Nephron (organoid): ENCODE measurements around the gene AMIGO1.
A peak's percentile ranks its signal among the peaks of the same experiment; 100 is the strongest.

Experiments
- H3K27ac Mint-ChIP-seq, 3 experiments: 2 replicates each; pipeline ENCODE4 v1.8.0; 2020; ENCODE audit warnings: mixed read lengths in 3 of 3, mild to moderate bottlenecking in 2 of 3, moderate library complexity in 1 of 3
- H3K27me3 Mint-ChIP-seq: 2 replicates; pipeline ENCODE4 v1.8.0; 2021; ENCODE audit warnings: low read depth, mild to moderate bottlenecking, moderate library complexity, mixed read lengths
- H3K36me3 Mint-ChIP-seq: 2 replicates; pipeline ENCODE4 v1.8.0; 2020; ENCODE audit warnings: low read depth, mixed read lengths
- H3K4me1 Mint-ChIP-seq: 2 replicates; pipeline ENCODE4 v1.8.0; 2020; ENCODE audit warnings: mixed read lengths
- H3K4me3 Mint-ChIP-seq, 3 experiments: 2 replicates each; pipeline ENCODE4 v1.8.0; 2020; ENCODE audit warnings: mild to moderate bottlenecking in 3 of 3, mixed read lengths in 3 of 3, moderate library complexity in 2 of 3
- H3K9me3 Mint-ChIP-seq: 2 replicates; pipeline ENCODE4 v1.8.0; 2020; ENCODE audit warnings: mixed read lengths
- TF ChIP-seq, protein P1 (sequence below), 3 experiments: fragments of 200-600 bp; sonication (generic); IDR thresholded peaks; one replicate each; pipeline ENCODE4 v1.5.0; 2021; ENCODE audit warnings: antibody characterized with exemption in 3 of 3; ENCODE audit not compliant: unreplicated experiment in 3 of 3

AMIGO1 gene

DNA sequence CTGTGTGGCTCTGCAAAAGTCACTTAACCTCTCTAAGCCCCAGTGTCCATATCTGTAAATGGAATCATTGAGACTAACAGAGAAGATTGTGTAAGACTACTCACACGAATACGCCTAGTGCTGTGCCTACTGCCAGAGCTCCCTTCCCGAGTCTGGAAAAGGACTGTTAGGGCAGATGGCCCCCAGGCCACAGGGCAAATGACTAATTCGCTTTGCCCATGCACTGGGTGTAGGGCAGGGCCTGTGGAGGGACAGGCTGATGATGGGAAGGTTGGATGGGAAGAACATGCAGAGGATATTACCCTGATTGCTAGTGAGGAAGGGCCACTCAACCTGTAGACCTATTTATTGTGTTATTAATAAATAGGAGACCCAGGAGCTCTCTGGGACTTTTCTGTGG is 26.0 kb upstream of the AMIGO1 start:
- TF ChIP-seq, protein P1, sequence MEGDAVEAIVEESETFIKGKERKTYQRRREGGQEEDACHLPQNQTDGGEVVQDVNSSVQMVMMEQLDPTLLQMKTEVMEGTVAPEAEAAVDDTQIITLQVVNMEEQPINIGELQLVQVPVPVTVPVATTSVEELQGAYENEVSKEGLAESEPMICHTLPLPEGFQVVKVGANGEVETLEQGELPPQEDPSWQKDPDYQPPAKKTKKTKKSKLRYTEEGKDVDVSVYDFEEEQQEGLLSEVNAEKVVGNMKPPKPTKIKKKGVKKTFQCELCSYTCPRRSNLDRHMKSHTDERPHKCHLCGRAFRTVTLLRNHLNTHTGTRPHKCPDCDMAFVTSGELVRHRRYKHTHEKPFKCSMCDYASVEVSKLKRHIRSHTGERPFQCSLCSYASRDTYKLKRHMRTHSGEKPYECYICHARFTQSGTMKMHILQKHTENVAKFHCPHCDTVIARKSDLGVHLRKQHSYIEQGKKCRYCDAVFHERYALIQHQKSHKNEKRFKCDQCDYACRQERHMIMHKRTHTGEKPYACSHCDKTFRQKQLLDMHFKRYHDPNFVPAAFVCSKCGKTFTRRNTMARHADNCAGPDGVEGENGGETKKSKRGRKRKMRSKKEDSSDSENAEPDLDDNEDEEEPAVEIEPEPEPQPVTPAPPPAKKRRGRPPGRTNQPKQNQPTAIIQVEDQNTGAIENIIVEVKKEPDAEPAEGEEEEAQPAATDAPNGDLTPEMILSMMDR (IDR thresholded peaks at IDR 0.05; ENCODE audit: unreplicated experiment in 3 of 3), result no peak
- no peak overlapping the region for H3K4me3 Mint-ChIP-seq
- H3K36me3 Mint-ChIP-seq, result no peaks in the 10 kb centered on the region
- H3K27ac Mint-ChIP-seq, result peak overlapping the region; percentile 24 to 47 (median 38)
- peaks cover 60% of the 10 kb centered on the region for H3K4me1 Mint-ChIP-seq
- no peaks in the 10 kb centered on the region for H3K9me3 Mint-ChIP-seq
- H3K27me3 Mint-ChIP-seq, result peaks cover 10% of the 10 kb centered on the region

DNA sequence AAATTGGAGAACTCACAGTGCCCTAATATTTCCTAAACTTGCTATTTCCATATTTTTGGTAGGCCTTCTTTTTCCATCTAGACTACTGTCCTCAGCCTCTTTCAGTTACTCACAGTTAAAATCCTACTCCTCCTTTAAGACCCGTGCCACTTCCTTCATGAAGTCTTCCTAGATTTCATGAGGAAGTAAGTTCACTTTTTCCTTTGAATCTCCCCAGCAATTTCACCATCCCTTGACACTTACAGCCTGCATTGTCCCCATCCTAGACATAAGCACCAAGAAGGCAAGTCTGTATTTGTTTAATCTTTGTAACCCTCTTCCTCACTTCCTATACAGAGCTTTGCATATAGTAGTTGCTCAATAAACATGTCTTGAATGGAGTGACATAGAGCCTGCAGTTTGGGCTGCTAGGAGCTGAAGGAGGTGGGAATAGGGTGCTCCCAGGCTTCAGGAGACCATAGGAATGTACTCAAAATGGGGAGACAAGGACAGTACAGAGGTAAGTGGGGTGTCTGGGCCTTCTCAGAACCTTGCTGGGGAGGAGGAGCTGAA is 24.9 kb upstream of the AMIGO1 start:
- Mint-ChIP-seq H3K27me3 (peaks cover 10% of the 10 kb centered on the region), H3K36me3 (no peaks in the 10 kb centered on the region), H3K4me1 (peaks cover 67% of the 10 kb centered on the region), H3K9me3 (no peaks in the 10 kb centered on the region), H3K27ac (peak overlapping the region in 1 of 3 experiments; percentile 42), H3K4me3 (no peak overlapping the region)
- TF ChIP-seq, protein P1 (IDR thresholded peaks at IDR 0.05; ENCODE audit: unreplicated experiment in 3 of 3), result no peak

DNA sequence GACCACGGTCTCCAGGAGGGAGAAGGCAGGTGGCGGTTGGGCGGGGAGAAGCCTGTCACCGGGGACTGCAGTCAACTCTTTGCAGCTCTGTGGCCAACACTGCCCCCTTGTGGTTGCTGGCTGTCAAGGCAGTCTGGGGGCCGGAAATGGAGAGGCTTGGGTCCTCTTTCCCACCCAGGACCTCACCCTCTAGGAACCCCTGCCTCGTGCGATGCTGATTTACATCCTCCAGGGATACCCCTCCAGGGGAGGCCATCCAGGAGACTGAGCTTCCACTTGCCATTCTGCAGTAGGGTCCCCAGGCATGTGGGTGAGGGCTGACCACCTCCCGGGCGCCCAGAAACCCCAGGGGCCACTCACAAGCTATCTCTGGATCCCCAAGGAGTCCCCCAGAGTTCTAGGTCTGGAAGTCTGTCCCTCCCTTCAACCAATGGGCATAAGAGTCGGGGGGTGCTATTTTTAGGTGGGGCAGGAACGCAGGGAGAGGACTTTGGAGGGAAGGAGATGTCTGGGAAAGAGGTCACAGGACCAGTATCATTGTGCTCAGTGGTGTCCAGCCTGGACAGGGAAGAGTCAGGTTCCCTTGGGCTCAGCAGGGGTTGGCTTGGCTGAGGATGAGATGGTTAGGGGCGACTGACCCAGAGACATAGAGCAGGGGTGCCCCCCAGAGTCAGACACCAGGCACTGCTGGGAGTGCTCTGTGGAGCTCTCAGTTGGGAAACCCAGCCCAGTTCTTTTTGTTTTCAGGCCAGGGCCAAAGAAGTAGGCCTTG is 23.0 kb upstream of the AMIGO1 start:
- Mint-ChIP-seq H3K4me1 (peaks cover 82% of the 10 kb centered on the region), H3K36me3 (no peaks in the 10 kb centered on the region), H3K4me3 (peak overlapping the region; percentile 41 to 57 (median 54)), H3K27ac (peak overlapping the region; percentile 83 to 93 (median 92)), H3K27me3 (peaks cover 10% of the 10 kb centered on the region), H3K9me3 (no peaks in the 10 kb centered on the region)
- TF ChIP-seq, protein P1 (IDR thresholded peaks at IDR 0.05; ENCODE audit: unreplicated experiment in 3 of 3), result peak; percentile 76 to 93 (median 91)

DNA sequence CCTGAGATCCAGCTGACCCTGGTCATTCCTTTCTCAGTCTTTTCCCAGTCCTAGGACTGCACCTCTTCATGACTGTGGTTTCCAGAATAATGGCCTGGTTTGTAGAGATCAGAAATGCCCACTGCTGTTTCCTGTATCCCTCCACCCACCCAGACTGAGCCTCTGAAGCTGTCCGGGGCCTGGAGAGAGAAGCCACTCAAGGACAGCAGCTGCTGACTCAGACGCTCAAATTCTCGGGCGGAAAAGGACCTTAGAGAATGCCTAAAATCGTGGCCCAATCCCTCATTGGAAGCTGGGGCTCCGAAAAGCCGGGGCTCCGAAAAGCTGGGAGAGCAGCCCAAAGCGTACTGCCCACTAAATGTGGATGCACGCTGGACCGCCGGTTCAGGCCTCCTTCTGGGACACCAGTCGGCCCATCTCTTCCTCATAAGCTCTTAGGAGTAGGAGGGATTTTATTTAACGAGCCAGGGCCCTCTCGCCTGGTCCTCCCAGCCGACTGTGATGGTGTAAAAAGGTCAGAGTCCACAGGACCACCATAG is 22.4 kb upstream of the AMIGO1 start:
- no peak overlapping the region for H3K4me3 Mint-ChIP-seq
- H3K27ac Mint-ChIP-seq, result peak overlapping the region; percentile 76 to 93 (median 83)
- H3K9me3 Mint-ChIP-seq, result no peaks in the 10 kb centered on the region
- no peaks in the 10 kb centered on the region for H3K36me3 Mint-ChIP-seq
- TF ChIP-seq, protein P1 (IDR thresholded peaks at IDR 0.05; ENCODE audit: unreplicated experiment in 3 of 3), result no peak
- H3K27me3 Mint-ChIP-seq, result peaks cover 10% of the 10 kb centered on the region
- H3K4me1 Mint-ChIP-seq, result peaks cover 89% of the 10 kb centered on the region

DNA sequence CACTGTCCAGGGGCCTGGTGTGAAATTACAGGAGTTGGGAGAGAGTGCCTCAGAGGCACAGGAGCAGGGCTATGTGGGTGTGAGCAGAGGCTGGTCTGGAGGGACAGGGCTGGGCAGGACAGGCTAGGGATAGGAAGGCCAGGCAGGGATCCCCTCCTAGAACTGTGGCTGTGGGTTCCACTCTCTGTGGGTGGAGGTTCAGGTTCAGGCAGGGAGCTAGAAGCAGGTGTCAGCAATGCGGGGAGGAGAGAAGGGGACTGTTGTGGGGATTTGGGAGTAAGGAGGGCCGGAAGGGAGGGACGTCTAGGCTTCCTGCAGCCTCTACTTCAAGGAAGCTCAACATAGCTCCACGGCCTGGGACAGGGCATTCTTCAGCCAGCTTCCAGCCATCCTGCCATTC is 21.9 kb upstream of the AMIGO1 start:
- Mint-ChIP-seq H3K36me3 (no peaks in the 10 kb centered on the region), H3K9me3 (no peaks in the 10 kb centered on the region), H3K27me3 (peaks cover 10% of the 10 kb centered on the region), H3K27ac (peak overlapping the region; percentile 76 to 93 (median 83)), H3K4me1 (peaks cover 89% of the 10 kb centered on the region), H3K4me3 (peak overlapping the region in 2 of 3 experiments; percentile 13 to 32)
- TF ChIP-seq, protein P1 (IDR thresholded peaks at IDR 0.05; ENCODE audit: unreplicated experiment in 3 of 3), result no peak
